Thyroid gland (tissue), 4 donors: Measurements from ENCODE around the gene ROPN1L. TPM values are rescaled to one million over a fixed set of nuclear protein-coding genes. Genes with fewer than 3 reads are reported as not detected.
"Not testable (repeated sequence)": the region's sequence is repeated elsewhere in the genome, so short reads cannot be mapped to it uniquely, and the experiment has no call there.

Experiments used
- DNase-seq, 2 donors: peaks; one replicate each; pipeline ENCODE4 v3.0.0-alpha.2; 2019
- H3K27ac ChIP-seq, 3 donors: fragments of 200-600 bp; sonication (generic); 1 replicate in 2 of 3; 2 replicates in 1 of 3; pipeline ENCODE4 v1.5.1; 2016 to 2019; ENCODE audit warnings: mild to moderate bottlenecking in 1 of 3, moderate library complexity in 1 of 3
- H3K27me3 ChIP-seq: fragments of 200-600 bp; sonication (generic); one replicate; pipeline ENCODE4 v1.5.1; 2019
- H3K36me3 ChIP-seq, 2 donors: fragments of 200-600 bp; sonication (generic); one replicate each; pipeline ENCODE4 v1.5.1; 2016 to 2019
- H3K4me1 ChIP-seq, 2 donors: fragments of 200-600 bp; sonication (generic); one replicate each; pipeline ENCODE4 v1.5.1; 2017 to 2019
- H3K4me3 ChIP-seq, 3 donors: fragments of 200-600 bp; sonication (generic); replicated peaks in 1 of 3; 1 replicate in 2 of 3; 2 replicates in 1 of 3; pipeline ENCODE4 v1.5.1; 2016; ENCODE audit warnings: mild to moderate bottlenecking in 1 of 3
- H3K9me3 ChIP-seq: fragments of 200-600 bp; sonication (generic); one replicate; pipeline ENCODE4 v1.5.1; 2017
- CTCF ChIP-seq, 6 experiments: fragments of 200-600 bp in 3 of 6; fragments of 450-650 bp in 3 of 6; sonication (generic) in 3 of 6; IDR thresholded peaks; one replicate each; pipeline ENCODE4 v1.5.1; 2016 to 2019; ENCODE audit warnings: antibody characterized with exemption in 6 of 6, mild to moderate bottlenecking in 2 of 6, inconsistent platforms in 1 of 6, moderate library complexity in 1 of 6
- POLR2A ChIP-seq, 2 donors: fragments of 450-650 bp; IDR thresholded peaks; one replicate each; pipeline ENCODE4 v1.6.1; 2017; ENCODE audit warnings: antibody characterized with exemption in 2 of 2, mild to moderate bottlenecking in 2 of 2, moderate library complexity in 1 of 2
- WGBS, 2 donors: methylation state at CpG; one replicate each; pipeline ENCODE4 v1.1.5; 2017; 5-methylcytosine and 5-hydroxymethylcytosine counted together
- intact Hi-C: fragments of 100-400 bp; cut with DNase I; formaldehyde crosslinking; loops from one replicate; pipeline ENCODE4 v1.15.1; 2023
- microRNA-seq: library from miRNA; unstranded; fragments of <30 nt; microRNA quantifications from one replicate; pipeline ENCODE4, GENCODE V29; 2016
- small RNA-seq: library from RNA; depleted of rRNA; stranded (forward); fragments of <200 nt; gene quantifications from one replicate; pipeline ENCODE3, GENCODE V24; 2016
- total RNA-seq, 4 donors: library from RNA; depleted of rRNA; stranded (reverse); fragments of >200 nt; gene quantifications; one replicate each; pipeline ENCODE4 v1.2.3, GENCODE V29; 2016

ROPN1L gene
- total RNA-seq, 4 donors from 2014 or later: 2.0 to 3.0 (median 2.1) TPM; not detected in 1

GRCh38 chr5:10509575-10509974 is 67.9 kb downstream of the ROPN1L start:
- no peak for TF ChIP-seq CTCF (IDR thresholded peaks at IDR 0.05)
- no peak for TF ChIP-seq POLR2A (IDR thresholded peaks at IDR 0.05)
- DNase-seq: no peak
- intact Hi-C loops: no loop called here
- H3K36me3 ChIP-seq: no peaks in the 10 kb centered on the region
- peaks cover 10 to 14% of the 10 kb centered on the region in 2 donors for H3K4me1 ChIP-seq
- no peak overlapping the region for H3K27ac ChIP-seq
- H3K9me3 ChIP-seq: no peaks in the 10 kb centered on the region
- H3K4me3 ChIP-seq: no peak overlapping the region
- no peaks in the 10 kb centered on the region for H3K27me3 ChIP-seq
- 90 to 95% methylated on average over 9 of the region's 9 CpGs for WGBS, 2 donors

GRCh38 chr5:10511741-10512640 is 70.3 kb downstream of the ROPN1L start:
- Histone ChIP-seq H3K4me1 (peaks cover 10 to 14% of the 10 kb centered on the region in 2 donors), H3K4me3 (no peak overlapping the region), H3K27me3 (no peaks in the 10 kb centered on the region), H3K36me3 (no peaks in the 10 kb centered on the region), H3K27ac (no peak overlapping the region), H3K9me3 (no peaks in the 10 kb centered on the region)
- TF ChIP-seq CTCF (IDR thresholded peaks at IDR 0.05): no peak
- TF ChIP-seq POLR2A (IDR thresholded peaks at IDR 0.05): no peak
- WGBS, 2 donors: 80 to 87% methylated on average over 10 of the region's 10 CpGs
- intact Hi-C loops: no loop called here
- DNase-seq: no peak

GRCh38 chr5:10513501-10514442 is 72.1 kb downstream of the ROPN1L start:
- peak; percentile 34 to 42 for DNase-seq
- no peaks in the 10 kb centered on the region for H3K9me3 ChIP-seq
- H3K4me1 ChIP-seq: peaks cover 10 to 14% of the 10 kb centered on the region in 2 donors
- intact Hi-C loops: no loop called here
- H3K27ac ChIP-seq: peak overlapping the region in 1 of 3 donors; percentile 12
- no peaks in the 10 kb centered on the region for H3K27me3 ChIP-seq
- 25 to 28% methylated on average over 10 of the region's 10 CpGs for WGBS, 2 donors
- no peak overlapping the region for H3K4me3 ChIP-seq
- no peaks in the 10 kb centered on the region for H3K36me3 ChIP-seq
- TF ChIP-seq CTCF (IDR thresholded peaks at IDR 0.05) (no peak), POLR2A (IDR thresholded peaks at IDR 0.05) (no peak)

- H3K36me3 ChIP-seq, H3K27me3 ChIP-seq, intact Hi-C loops, H3K9me3 ChIP-seq, H3K27ac ChIP-seq, H3K4me3 ChIP-seq, DNase-seq: not testable (repeated sequence)
- peaks cover 10 to 14% of the 10 kb centered on the region in 2 donors for H3K4me1 ChIP-seq
- WGBS, 2 donors: 76 to 92% methylated on average over 8 of the region's 8 CpGs
Observed at GRCh38 chr5:10514572-10514971, 72.9 kb downstream of the ROPN1L start.

Small RNA genes within 50 kb of the gene (microRNA-seq; reads per million reads assigned to microRNA genes)
- not detected for gene MIR6131

Small RNA genes within 50 kb of the gene (small RNA-seq; reads per million reads assigned to genes)
- not detected for gene MIR6131

Other genes with a start within 250 kb of the ROPN1L start
- 10 to 100 TPM; 41.0 to 54.1 (median 49.6) TPM for gene ATPSCKMT, start 192.0 kb upstream of the ROPN1L start, total RNA-seq
- 100 to 1,000 TPM; 104 to 201 (median 163) TPM for gene CCT5, start 191.6 kb upstream of the ROPN1L start, total RNA-seq
- gene CMBL, start 134.0 kb upstream of the ROPN1L start, total RNA-seq: 10 to 100 TPM; 10.3 to 32.0 (median 23.4) TPM
- 100 to 1,000 TPM; 105 to 296 (median 213) TPM for gene MARCHF6, start 88.2 kb upstream of the ROPN1L start, total RNA-seq
- gene ANKRD33B, start 122.2 kb downstream of the ROPN1L start, total RNA-seq: 1 to 10 TPM in 3 of 4 donors, under 1 TPM in 1; 0.67 to 1.6 (median 1.1) TPM